Thoracic aorta (tissue), 2 donors: Measurements from ENCODE around the gene CEP83. TPM values are rescaled to one million over a fixed set of nuclear protein-coding genes. Genes with fewer than 3 reads are reported as not detected.
A peak's percentile ranks its signal among the peaks of the same experiment; 100 is the strongest.

Experiments
- ATAC-seq: fragments of 150-250 bp; one replicate; pipeline ENCODE4 v1.8.0; 2017; ENCODE audit warnings: low read depth; ENCODE audit not compliant: insufficient number of reproducible peaks, low FRiP score
- DNase-seq: peaks from one replicate; pipeline ENCODE4 v3.0.0-alpha.2; 2020; ENCODE audit warnings: low spot score
- H3K27ac ChIP-seq, 2 donors: fragments of 200-600 bp; sonication (generic); 1 replicate in 1 of 2; 2 replicates in 1 of 2; pipeline ENCODE4 v1.5.1; 2016; ENCODE audit warnings: mild to moderate bottlenecking in 2 of 2, moderate library complexity in 2 of 2
- H3K27me3 ChIP-seq: fragments of 200-600 bp; sonication (generic); replicated peaks from 2 replicates; pipeline ENCODE4 v1.6.0; 2016; ENCODE audit warnings: mild to moderate bottlenecking; ENCODE audit not compliant: insufficient read depth
- H3K36me3 ChIP-seq: fragments of 200-600 bp; sonication (generic); one replicate; pipeline ENCODE4 v1.5.1; 2016
- H3K4me1 ChIP-seq, 2 donors: fragments of 200-600 bp; sonication (generic); 1 replicate in 1 of 2; 2 replicates in 1 of 2; pipeline versions ENCODE4 v1.5.1 to v1.6.0; 2016; ENCODE audit warnings: low read depth in 2 of 2, mild to moderate bottlenecking in 1 of 2; ENCODE audit not compliant: control insufficient read depth in 1 of 2
- H3K4me3 ChIP-seq: fragments of 200-600 bp; sonication (generic); 2 replicates; pipeline ENCODE4 v1.5.1; 2016; ENCODE audit warnings: mild to moderate bottlenecking
- H3K9me3 ChIP-seq: fragments of 200-600 bp; sonication (generic); 2 replicates; pipeline ENCODE4 v1.5.1; 2016
- total RNA-seq, 2 donors: library from RNA; depleted of rRNA; stranded (reverse); fragments of >200 nt; gene quantifications; one replicate each; pipeline versions ENCODE4 v1.1.0 to v1.2.3, GENCODE V29; 2016
- TF ChIP-seq, protein P1 (sequence below): fragments of 200-600 bp; sonication (generic); IDR thresholded peaks from one replicate; pipeline ENCODE4 v1.5.1; 2019; ENCODE audit warnings: antibody characterized with exemption

Gene CEP83
- total RNA-seq, 2 donors from 2014 or later, result 17.2 to 35.6 TPM

DNA sequence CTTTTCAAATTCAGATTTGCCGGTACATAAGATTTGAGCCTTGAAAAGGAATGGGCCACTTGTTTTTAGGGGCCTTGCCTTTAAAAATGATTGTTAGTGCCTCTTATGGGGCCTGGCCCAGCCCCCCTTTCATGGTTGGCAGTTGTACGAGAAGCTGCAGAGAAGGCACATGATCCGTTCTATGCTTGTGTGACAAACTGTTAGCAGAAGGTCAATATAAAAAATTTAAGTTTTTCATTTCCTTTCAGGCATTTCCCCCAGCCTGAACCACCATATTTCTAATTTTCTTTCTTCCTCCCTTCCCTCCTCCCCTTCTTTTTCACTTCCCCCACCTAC is 192.2 kb downstream of the CEP83 start:
- Histone ChIP-seq H3K4me3 (no peak overlapping the region), H3K9me3 (no peaks in the 10 kb centered on the region), H3K27me3 (no peaks in the 10 kb centered on the region), H3K4me1 (peaks cover 11 to 34% of the 10 kb centered on the region in 2 donors), H3K27ac (peak overlapping the region in 1 of 2 donors; percentile 37), H3K36me3 (no peaks in the 10 kb centered on the region)
- TF ChIP-seq, protein P1, sequence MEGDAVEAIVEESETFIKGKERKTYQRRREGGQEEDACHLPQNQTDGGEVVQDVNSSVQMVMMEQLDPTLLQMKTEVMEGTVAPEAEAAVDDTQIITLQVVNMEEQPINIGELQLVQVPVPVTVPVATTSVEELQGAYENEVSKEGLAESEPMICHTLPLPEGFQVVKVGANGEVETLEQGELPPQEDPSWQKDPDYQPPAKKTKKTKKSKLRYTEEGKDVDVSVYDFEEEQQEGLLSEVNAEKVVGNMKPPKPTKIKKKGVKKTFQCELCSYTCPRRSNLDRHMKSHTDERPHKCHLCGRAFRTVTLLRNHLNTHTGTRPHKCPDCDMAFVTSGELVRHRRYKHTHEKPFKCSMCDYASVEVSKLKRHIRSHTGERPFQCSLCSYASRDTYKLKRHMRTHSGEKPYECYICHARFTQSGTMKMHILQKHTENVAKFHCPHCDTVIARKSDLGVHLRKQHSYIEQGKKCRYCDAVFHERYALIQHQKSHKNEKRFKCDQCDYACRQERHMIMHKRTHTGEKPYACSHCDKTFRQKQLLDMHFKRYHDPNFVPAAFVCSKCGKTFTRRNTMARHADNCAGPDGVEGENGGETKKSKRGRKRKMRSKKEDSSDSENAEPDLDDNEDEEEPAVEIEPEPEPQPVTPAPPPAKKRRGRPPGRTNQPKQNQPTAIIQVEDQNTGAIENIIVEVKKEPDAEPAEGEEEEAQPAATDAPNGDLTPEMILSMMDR, result no peak
- DNase-seq, result no peak
- no peak for ATAC-seq

DNA sequence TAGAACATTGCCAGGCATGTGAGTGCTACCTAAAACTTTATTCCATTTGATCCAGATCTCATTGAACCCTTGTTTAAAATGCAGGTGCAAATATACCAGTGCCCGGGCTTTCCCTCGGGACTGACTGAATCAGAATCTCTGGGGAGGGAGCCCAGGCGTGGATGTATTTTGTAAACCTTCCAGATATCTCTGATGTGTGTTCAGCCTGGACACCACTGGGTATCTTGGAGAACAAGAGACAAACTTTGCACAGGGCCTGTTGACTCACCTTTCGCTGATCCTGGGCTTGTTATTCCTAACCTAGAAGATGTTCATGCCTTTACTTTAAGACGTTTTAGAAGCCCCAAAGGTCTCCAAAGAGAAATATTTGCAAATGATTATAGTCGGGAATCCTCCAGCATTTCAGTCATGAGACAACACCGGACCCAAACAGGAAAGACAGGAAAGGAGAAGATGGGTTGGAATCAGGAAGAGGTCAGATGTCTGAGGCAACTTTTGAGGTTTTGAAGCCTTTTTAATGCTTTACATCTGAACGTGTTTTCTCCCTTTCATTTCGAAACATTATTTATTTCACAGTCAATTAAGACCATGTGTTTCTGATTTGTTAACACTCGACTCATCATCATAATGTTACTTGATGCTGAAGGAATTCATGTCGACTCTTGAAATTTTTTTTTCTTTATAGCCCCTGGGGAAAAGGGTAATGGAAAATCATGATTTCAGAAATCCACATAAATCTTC is 192.7 kb downstream of the CEP83 start:
- peaks cover 11 to 35% of the 10 kb centered on the region in 2 donors for H3K4me1 ChIP-seq

DNA sequence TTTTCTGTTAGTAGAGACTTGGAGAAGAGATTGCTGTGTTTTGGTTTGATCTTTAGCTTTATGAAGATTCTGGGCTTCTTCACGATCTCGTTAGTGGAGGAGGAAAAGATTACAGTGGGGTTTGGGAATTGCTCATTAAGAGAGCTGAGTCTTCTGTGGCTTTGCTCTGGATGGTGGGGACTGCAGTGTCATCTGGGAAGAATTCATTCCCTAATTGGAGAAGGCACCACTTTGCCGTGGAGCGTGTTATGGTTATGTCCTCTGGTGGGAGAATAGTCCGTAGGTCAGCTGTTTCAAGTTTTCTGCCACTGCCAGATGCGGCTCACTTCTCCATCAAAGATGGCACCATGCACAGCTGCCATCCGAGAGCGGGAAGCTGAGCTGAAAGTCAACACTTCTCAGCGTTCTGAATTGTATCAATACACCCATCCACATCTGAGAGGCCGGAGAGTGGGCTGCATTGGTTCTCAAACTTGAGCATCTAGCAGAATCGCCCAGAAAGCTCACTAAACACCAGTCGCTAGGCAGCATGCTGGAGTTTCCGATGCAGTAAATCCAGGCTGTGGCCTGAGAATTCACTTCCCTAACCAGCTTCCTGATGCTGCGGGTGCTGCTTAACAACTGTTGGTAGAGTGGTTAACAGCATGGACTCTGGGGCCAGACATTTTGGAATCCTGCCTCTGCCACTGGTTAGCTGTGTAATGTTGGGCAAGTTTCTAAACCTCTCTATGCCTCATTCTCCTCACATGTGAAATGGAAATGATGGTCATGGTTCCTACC is 193.5 kb downstream of the CEP83 start:
- DNase-seq (no peak), ATAC-seq (no peak)
- Histone ChIP-seq H3K27ac (no peak overlapping the region), H3K9me3 (no peaks in the 10 kb centered on the region), H3K4me3 (no peak overlapping the region), H3K4me1 (peaks cover 12 to 43% of the 10 kb centered on the region in 2 donors), H3K36me3 (no peaks in the 10 kb centered on the region), H3K27me3 (no peaks in the 10 kb centered on the region)
- TF ChIP-seq, protein P1, result no peak

More for the DNA sequence above, 192.7 kb downstream of the CEP83 start:
- H3K4me3 ChIP-seq, result no peak overlapping the region
- no peak for ATAC-seq
- TF ChIP-seq, protein P1, result no peak
- peak overlapping the region in 1 of 2 donors; percentile 37 for H3K27ac ChIP-seq
- no peaks in the 10 kb centered on the region for H3K9me3 ChIP-seq
- H3K36me3 ChIP-seq, result no peaks in the 10 kb centered on the region
- no peaks in the 10 kb centered on the region for H3K27me3 ChIP-seq
- DNase-seq, result no peak

DNA sequence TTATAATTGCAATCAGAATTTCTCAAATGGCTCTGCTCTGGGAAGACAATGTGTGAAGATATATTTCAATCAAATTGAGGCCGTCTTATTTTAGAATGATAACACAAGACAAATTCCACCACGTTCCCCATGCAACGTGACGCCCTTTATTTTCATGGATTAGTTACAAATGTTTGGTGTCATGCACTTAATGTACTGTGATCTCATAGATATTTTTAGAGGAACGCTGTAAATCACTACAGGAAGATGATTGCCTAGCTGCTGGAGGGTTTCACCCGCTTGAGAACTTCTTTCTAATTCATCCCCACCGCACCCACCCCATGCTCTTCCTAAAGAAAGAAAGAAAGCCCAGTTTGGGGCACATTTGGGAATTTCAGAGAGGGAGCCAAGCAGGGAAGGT is 194.1 kb downstream of the CEP83 start:
- H3K9me3 ChIP-seq, result no peaks in the 10 kb centered on the region
- H3K4me3 ChIP-seq, result no peak overlapping the region
- H3K4me1 ChIP-seq, result peaks cover 15 to 46% of the 10 kb centered on the region in 2 donors
- no peak for DNase-seq
- no peaks in the 10 kb centered on the region for H3K36me3 ChIP-seq
- no peak overlapping the region for H3K27ac ChIP-seq
- H3K27me3 ChIP-seq, result no peaks in the 10 kb centered on the region
- no peak for ATAC-seq
- TF ChIP-seq, protein P1, result no peak

DNA sequence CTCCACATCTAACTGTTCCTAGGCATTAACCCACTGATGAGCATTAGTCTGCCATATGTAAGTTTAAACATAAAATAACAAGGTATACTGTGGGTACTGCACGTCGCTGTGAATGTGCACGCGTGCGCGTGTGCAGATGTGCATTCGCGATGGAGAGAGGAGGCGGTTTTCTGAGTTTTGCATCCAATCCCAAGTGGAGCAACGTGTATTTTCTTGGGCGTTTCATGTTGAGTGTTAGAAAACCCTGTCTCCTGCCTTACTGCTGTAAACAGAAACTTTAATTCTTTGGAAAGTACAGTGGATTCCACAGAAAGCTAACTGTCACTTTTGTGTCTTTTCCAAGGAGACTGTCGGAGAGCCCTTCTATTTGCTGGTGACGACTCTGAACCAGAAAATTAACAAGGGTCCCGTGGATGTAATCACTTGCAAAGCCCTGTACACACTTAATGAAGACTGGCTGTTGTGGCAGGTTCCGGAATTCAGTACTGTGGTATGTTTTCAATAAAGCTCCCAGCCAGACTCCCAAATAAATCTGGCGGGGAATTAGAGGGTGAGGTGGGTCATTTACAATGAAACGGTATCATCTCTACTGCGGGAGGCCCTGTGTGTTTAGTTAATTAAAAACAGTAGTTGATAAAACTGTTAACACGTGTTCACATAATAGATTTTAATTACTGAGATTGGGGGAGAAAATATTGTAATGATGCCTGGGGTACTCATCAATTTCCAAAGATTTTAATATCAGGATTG is 194.8 kb downstream of the CEP83 start:
- no peak for ATAC-seq
- Histone ChIP-seq H3K9me3 (no peaks in the 10 kb centered on the region), H3K36me3 (no peaks in the 10 kb centered on the region), H3K4me3 (no peak overlapping the region), H3K27me3 (no peaks in the 10 kb centered on the region), H3K4me1 (peaks cover 15 to 46% of the 10 kb centered on the region in 2 donors), H3K27ac (no peak overlapping the region)
- TF ChIP-seq, protein P1, result no peak
- no peak for DNase-seq
